Neural cell (in vitro differentiated cells): ENCODE measurements around the gene CSGALNACT2. TPM values are rescaled to one million over a fixed set of nuclear protein-coding genes. Genes with fewer than 3 reads are reported as not detected.

Experiments
- H2AFZ ChIP-seq: fragments of 200-600, 300-800 bp; sonication (generic), shearing (Covaris generic); 2 replicates; pipeline ENCODE4 v1.6.0; 2014; ENCODE audit warnings: low read depth, mild to moderate bottlenecking, antibody characterized with exemption, low read length, moderate library complexity
- H3F3A ChIP-seq: fragments of 200-600 bp; shearing (Covaris generic); 2 replicates; pipeline ENCODE4 v1.6.1; 2016; ENCODE audit warnings: mild to moderate bottlenecking, moderate library complexity, mixed read lengths, antibody characterized with exemption, low read length; ENCODE audit not compliant: insufficient read depth, poor library complexity, severe bottlenecking
- H3K27ac ChIP-seq: fragments of 200-600, 300-800 bp; sonication (generic), shearing (Covaris generic); 2 replicates; pipeline ENCODE4 v1.5.1; 2014; ENCODE audit warnings: mild to moderate bottlenecking, low read length, moderate library complexity
- H3K27me3 ChIP-seq: fragments of 300-800, 200-600 bp; sonication (generic), shearing (Covaris generic); 2 replicates; pipeline ENCODE4 v1.6.0; 2014; ENCODE audit warnings: mild to moderate bottlenecking, low read depth, low read length, moderate library complexity; ENCODE audit not compliant: insufficient read depth
- H3K36me3 ChIP-seq: fragments of 300-800, 200-600 bp; sonication (generic), shearing (Covaris generic); 2 replicates; pipeline ENCODE4 v1.5.1; 2014; ENCODE audit warnings: mild to moderate bottlenecking, antibody characterized with exemption, low read length, moderate library complexity; ENCODE audit not compliant: insufficient read depth
- H3K4me2 ChIP-seq: fragments of 300-800, 200-600 bp; sonication (generic), shearing (Covaris generic); 2 replicates; pipeline ENCODE4 v1.6.0; 2014; ENCODE audit warnings: mild to moderate bottlenecking, low read length
- H3K4me3 ChIP-seq: fragments of 300-800, 200-600 bp; sonication (generic), shearing (Covaris generic); 2 replicates; pipeline ENCODE4 v1.5.1; 2014; ENCODE audit warnings: mild to moderate bottlenecking, low read length, moderate library complexity
- H3K79me2 ChIP-seq: fragments of 200-600 bp; shearing (Covaris generic); replicated peaks from 2 replicates; pipeline ENCODE4 v1.6.0; 2014; ENCODE audit warnings: mild to moderate bottlenecking, low read length, moderate library complexity; ENCODE audit not compliant: insufficient read depth
- H3K9ac ChIP-seq: fragments of 300-800, 200-600 bp; sonication (generic), shearing (Covaris generic); 2 replicates; pipeline ENCODE4 v1.6.1; 2016; ENCODE audit warnings: mild to moderate bottlenecking, low read length, mixed read lengths
- H3K9me2 ChIP-seq: fragments of 200-600 bp; shearing (Covaris generic); 2 replicates; pipeline ENCODE4 v1.6.1; 2016; ENCODE audit warnings: mild to moderate bottlenecking, low read length, mixed read lengths; ENCODE audit not compliant: insufficient read depth
- H3K9me3 ChIP-seq: fragments of 200-600, 300-800 bp; sonication (generic), shearing (Covaris generic); 2 replicates; pipeline ENCODE4 v1.6.1; 2016; ENCODE audit warnings: mild to moderate bottlenecking, mixed run types, low read length, moderate library complexity, mixed read lengths
- H4K20me1 ChIP-seq: fragments of 200-600 bp; shearing (Covaris generic); 2 replicates; pipeline ENCODE4 v1.6.1; 2016; ENCODE audit warnings: mild to moderate bottlenecking, mixed run types; ENCODE audit not compliant: insufficient read depth
- EP300 ChIP-seq: fragments of 450-650 bp; conservative IDR thresholded peaks from 2 replicates; pipeline ENCODE4 v1.6.1; 2014; ENCODE audit warnings: antibody characterized with exemption, mild to moderate bottlenecking, moderate library complexity; ENCODE audit not compliant: poor library complexity, severe bottlenecking
- EZH2 ChIP-seq: fragments of 200-600, 300-800 bp; shearing (Covaris generic), sonication (generic); IDR thresholded peaks from 2 replicates; pipeline ENCODE4 v1.6.1; 2014; ENCODE audit warnings: antibody characterized with exemption, low read length, borderline replicate concordance, mild to moderate bottlenecking; ENCODE audit not compliant: insufficient read depth, poor library complexity, severe bottlenecking
- MXI1 ChIP-seq: fragments of 450-650 bp; conservative IDR thresholded peaks from 2 replicates; pipeline ENCODE4 v1.6.1; 2014; ENCODE audit warnings: antibody characterized with exemption, mild to moderate bottlenecking; ENCODE audit not compliant: poor library complexity, severe bottlenecking
- POLR2AphosphoS5 ChIP-seq: IDR thresholded peaks from 2 replicates; pipeline ENCODE4 v1.6.1; 2012
- RAD21 ChIP-seq: fragments of 450-650 bp; conservative IDR thresholded peaks from 2 replicates; pipeline ENCODE4 v1.6.1; 2014; ENCODE audit warnings: antibody characterized with exemption, mild to moderate bottlenecking, moderate library complexity
- REST ChIP-seq: IDR thresholded peaks from 2 replicates; pipeline ENCODE4 v1.6.1; 2012; ENCODE audit warnings: borderline replicate concordance
- SMC3 ChIP-seq: fragments of 450-650 bp; conservative IDR thresholded peaks from 2 replicates; pipeline ENCODE4 v1.6.1; 2014; ENCODE audit warnings: antibody characterized with exemption, mild to moderate bottlenecking, moderate library complexity; ENCODE audit not compliant: poor library complexity
- TAF1 ChIP-seq: IDR thresholded peaks from 2 replicates; pipeline ENCODE4 v1.6.1; 2012; ENCODE audit warnings: low read depth
- polyA plus RNA-seq: library from polyadenylated mRNA; depleted of rRNA; stranded (reverse); fragments of >200 nt; gene quantifications from 2 replicates; pipeline ENCODE4 v1.2.3, GENCODE V29; 2014
- TF ChIP-seq, protein P1 (sequence below): fragments of 450-650 bp; IDR thresholded peaks from 2 replicates; pipeline ENCODE4 v1.5.1; 2014; ENCODE audit warnings: antibody characterized with exemption, mild to moderate bottlenecking, moderate library complexity; ENCODE audit not compliant: poor library complexity, severe bottlenecking

Gene CSGALNACT2
- polyA plus RNA-seq, 1 donor from 2014 or later, result 20.7 TPM

DNA sequence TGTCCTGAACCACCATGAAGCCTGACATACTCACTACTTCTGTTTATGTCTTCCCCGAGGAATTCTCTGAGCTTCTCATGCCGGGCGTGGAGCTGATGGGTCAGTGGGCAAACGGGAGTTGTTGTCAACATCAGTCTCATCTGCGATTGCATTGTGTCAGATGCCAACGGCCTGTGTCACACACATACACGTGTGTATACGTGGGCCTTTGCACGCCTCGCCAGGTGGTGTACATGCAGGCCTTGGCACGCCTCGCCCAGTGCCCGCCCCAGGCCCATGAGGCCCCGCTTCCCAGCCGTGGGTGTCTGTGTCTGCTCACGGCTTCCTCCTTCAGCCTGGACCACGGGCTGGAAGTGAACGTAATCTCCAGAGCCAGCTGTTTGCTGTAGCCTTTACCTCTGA lies 7.5 kb upstream of the CSGALNACT2 start:
- no peak overlapping the region for H3K4me2 ChIP-seq
- H3K79me2 ChIP-seq, result no peaks in the 10 kb centered on the region
- H3K9me3 ChIP-seq, result no peaks in the 10 kb centered on the region
- no peak overlapping the region for H2AFZ ChIP-seq
- H3K9me2 ChIP-seq, result no peaks in the 10 kb centered on the region
- H3K36me3 ChIP-seq, result no peaks in the 10 kb centered on the region
- no peak overlapping the region for H3K4me3 ChIP-seq
- no peaks in the 10 kb centered on the region for H3F3A ChIP-seq
- H3K27ac ChIP-seq, result no peak overlapping the region
- no peaks in the 10 kb centered on the region for H4K20me1 ChIP-seq
- no peak overlapping the region for H3K9ac ChIP-seq
- no peak for TF ChIP-seq TAF1
- TF ChIP-seq, protein P1, sequence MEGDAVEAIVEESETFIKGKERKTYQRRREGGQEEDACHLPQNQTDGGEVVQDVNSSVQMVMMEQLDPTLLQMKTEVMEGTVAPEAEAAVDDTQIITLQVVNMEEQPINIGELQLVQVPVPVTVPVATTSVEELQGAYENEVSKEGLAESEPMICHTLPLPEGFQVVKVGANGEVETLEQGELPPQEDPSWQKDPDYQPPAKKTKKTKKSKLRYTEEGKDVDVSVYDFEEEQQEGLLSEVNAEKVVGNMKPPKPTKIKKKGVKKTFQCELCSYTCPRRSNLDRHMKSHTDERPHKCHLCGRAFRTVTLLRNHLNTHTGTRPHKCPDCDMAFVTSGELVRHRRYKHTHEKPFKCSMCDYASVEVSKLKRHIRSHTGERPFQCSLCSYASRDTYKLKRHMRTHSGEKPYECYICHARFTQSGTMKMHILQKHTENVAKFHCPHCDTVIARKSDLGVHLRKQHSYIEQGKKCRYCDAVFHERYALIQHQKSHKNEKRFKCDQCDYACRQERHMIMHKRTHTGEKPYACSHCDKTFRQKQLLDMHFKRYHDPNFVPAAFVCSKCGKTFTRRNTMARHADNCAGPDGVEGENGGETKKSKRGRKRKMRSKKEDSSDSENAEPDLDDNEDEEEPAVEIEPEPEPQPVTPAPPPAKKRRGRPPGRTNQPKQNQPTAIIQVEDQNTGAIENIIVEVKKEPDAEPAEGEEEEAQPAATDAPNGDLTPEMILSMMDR, result no peak
- no peak for TF ChIP-seq POLR2AphosphoS5
- TF ChIP-seq MXI1, result no peak
- TF ChIP-seq REST, result no peak
- no peak for TF ChIP-seq RAD21
- TF ChIP-seq EZH2, result no peak
- no peak for TF ChIP-seq SMC3
- no peak for TF ChIP-seq EP300
- H3K27me3 ChIP-seq, result no peaks in the 10 kb centered on the region

DNA sequence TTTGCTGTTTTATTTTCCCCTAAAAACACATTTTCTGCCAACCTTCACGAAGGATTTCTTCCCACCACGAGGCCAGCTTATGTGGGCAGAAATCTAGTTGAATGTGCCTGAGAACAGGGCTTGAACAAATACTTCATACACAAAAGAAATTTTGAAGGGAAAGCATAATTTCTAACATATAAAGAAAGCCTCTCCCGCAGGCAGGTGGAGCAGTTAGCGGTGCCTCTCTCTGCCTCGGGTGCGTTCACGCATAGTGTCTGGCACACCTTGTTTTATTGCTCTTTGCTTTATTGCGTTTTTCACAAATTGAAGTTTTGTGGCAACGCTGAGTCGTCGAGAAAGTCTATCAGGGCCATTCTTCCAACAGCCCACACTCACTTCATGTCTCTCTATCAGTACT lies 7.0 kb upstream of the CSGALNACT2 start:
- H3K27me3 ChIP-seq, result no peaks in the 10 kb centered on the region
- no peak overlapping the region for H3K4me3 ChIP-seq
- no peaks in the 10 kb centered on the region for H4K20me1 ChIP-seq
- H3K36me3 ChIP-seq, result no peaks in the 10 kb centered on the region
- H3K79me2 ChIP-seq, result peaks cover under 1% of the 10 kb centered on the region
- H3K9me3 ChIP-seq, result no peaks in the 10 kb centered on the region
- H3K27ac ChIP-seq, result no peak overlapping the region
- no peaks in the 10 kb centered on the region for H3K9me2 ChIP-seq
- no peak overlapping the region for H2AFZ ChIP-seq
- no peaks in the 10 kb centered on the region for H3F3A ChIP-seq
- H3K4me2 ChIP-seq, result no peak overlapping the region
- TF ChIP-seq MXI1, result no peak
- no peak for TF ChIP-seq POLR2AphosphoS5
- TF ChIP-seq, protein P1, result no peak
- TF ChIP-seq SMC3, result no peak
- no peak for TF ChIP-seq TAF1
- no peak for TF ChIP-seq EZH2
- TF ChIP-seq EP300, result no peak
- no peak for TF ChIP-seq RAD21
- no peak for TF ChIP-seq REST
- no peak overlapping the region for H3K9ac ChIP-seq
